ENCODE results near the gene ARFIP1.
"Not testable (repeated sequence)": the region's sequence is repeated elsewhere in the genome, so short reads cannot be mapped to it uniquely, and the experiment has no call there.

ARFIP1 gene

DNA sequence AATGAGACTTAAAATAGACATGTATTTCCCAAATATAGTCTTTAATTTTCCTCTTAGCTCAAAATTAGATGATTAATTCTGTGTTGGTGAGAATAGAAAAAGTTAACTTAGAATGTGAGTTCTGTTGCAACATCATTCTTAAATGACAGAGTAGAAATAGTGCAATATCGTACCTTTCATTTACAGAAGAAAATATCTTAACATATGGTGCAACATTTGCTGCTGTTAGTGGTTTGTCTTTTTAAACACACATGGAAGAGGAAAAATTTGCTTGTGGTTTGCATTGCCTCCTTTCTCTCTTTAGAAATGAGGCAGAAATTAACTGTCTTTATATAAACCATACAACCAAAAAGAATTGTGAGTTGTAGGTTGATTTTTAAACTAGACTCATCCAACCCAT lies 117.1 kb downstream of the ARFIP1 start:
- DNase-seq (ENCODE audit: low read depth in 2 of 2) = peak; percentile 34 to 45

DNA sequence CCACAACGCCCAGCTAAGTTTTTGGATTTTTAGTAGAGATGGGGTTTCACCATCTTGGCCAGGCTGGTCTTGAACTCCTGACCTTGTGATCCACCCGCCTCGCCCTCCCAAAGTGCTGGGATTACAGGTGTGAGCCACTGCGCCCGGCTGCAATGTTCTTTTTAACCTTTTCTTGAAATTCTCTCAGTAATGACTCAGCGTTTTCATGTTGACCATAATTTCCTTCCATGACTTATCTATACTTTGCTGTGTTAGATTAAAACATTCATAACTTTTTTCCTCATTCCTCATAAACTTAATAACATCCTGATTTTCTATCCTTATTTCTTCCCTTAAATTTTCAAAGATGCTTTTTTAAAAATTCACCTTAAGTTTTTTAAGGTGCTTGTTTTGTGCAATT lies 118.4 kb downstream of the ARFIP1 start:
- not testable (repeated sequence) for DNase-seq (ENCODE audit: low read depth in 2 of 2)

DNA sequence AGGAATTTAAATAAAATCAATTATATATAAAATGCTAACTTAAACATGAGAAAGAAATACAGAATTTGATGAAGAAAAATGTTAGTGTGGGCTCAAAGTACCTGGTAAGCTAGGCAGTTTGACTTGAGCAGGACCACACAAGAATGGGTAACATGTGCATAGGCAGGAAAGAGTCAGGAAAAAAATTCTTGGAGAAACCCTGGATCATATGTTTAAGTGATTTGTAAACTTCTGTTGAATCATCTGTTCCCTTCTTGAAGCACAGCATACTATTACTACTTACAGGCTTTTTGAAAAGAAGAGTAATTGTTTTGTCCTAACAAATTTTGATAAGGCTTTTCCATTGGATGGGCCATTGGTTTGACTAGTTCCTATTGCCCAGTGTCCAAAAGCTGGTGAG lies 118.9 kb downstream of the ARFIP1 start:
- DNase-seq (ENCODE audit: low read depth in 2 of 2) = no peak

DNA sequence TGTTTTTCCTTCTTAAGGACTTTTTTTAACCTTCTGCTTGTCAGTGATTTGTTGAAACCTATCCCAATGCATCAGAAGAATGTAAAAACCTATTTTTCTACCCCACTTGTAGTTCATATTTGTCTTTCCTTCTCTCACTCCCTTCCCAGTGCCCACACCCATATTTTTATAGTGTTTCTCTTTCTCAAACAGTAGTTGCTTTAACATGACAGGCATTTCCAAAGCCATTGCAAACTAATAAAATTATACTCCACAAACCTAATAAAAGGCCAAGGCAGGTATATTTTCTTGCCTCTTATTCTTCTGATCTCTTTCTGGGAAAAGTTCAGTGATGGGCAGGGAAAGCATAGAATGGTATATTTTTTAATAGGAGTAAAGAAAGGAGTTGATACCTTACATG lies 120.6 kb downstream of the ARFIP1 start:
- DNase-seq (ENCODE audit: low read depth in 2 of 2) = no peak

DNA sequence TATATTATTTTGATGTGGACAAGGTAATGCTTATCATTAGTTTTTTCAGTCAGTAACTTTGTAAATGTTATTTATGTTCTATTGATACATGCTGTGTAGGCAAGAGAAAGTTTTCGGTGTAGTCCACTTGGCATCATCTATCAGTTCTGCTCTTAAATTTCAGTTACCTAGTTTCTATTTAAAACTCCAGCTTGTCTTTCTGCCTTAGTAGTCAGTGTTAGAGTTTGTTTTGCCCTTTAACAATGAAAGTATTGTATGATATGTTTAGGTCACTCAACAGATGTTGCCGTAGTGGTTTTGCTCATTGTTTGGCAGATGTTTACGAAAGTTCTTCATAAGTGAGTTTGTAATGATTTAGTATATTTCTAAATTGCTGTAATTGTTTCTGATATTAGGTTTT lies 121.5 kb downstream of the ARFIP1 start:
- no peak for DNase-seq (ENCODE audit: low read depth in 2 of 2)

DNA sequence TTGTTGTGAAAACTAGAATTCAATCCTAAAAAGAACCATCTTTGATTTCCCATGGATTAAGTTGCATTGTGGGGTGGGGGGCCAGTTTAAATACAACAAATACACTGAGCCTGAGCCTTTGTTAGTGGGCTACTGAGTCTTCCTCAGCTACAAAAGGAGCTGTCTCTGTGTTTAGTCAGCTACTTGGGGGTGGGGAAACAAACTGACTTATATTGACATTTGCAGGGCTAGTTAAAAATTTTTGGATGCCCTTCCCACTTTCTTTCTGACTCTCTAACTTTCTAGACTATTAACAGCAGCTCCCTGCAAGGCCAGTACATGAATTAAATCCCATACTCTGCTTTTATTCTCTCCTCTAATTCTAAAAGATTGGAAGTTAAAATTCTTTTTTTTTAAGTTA lies 123.9 kb downstream of the ARFIP1 start:
- DNase-seq (ENCODE audit: low read depth in 2 of 2) = no peak

DNA sequence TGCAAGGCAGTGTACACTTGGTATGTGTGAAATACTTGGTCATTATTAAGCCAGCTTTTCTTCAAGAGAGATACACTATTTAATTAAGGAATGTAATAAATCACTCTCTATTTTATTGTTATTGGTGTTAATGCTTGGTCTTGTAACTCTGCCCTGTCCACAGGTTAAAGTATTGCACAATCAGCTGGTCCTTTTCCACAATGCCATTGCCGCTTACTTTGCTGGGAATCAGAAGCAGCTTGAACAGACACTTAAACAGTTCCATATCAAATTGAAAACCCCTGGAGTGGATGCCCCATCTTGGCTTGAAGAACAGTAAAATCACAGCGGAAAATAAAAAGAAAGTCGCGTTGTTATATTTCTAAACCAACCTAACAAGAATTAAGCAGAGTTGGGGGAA lies 130.1 kb downstream of the ARFIP1 start:
- DNase-seq (ENCODE audit: low read depth in 2 of 2) = no peak

DNA sequence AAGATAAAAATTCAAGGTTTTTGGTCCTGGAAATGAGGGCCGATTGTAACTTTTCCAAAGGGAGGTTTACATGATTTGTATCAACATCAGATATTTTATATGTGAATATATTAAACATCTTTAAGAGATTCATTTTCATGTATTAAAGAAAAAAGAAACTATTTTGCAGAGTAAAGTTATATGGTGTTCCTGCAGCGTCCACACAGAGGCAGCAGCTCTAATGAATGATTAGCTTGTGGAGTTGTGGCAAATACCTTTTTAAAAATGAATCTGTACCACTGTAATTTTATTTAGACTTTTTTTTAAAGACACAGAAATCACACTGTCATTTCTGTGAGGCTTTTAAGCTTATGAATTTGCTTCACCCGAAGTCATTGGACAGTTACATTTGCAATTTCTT lies 130.8 kb downstream of the ARFIP1 start:
- DNase-seq (ENCODE audit: low read depth in 2 of 2) = no peak

DNA sequence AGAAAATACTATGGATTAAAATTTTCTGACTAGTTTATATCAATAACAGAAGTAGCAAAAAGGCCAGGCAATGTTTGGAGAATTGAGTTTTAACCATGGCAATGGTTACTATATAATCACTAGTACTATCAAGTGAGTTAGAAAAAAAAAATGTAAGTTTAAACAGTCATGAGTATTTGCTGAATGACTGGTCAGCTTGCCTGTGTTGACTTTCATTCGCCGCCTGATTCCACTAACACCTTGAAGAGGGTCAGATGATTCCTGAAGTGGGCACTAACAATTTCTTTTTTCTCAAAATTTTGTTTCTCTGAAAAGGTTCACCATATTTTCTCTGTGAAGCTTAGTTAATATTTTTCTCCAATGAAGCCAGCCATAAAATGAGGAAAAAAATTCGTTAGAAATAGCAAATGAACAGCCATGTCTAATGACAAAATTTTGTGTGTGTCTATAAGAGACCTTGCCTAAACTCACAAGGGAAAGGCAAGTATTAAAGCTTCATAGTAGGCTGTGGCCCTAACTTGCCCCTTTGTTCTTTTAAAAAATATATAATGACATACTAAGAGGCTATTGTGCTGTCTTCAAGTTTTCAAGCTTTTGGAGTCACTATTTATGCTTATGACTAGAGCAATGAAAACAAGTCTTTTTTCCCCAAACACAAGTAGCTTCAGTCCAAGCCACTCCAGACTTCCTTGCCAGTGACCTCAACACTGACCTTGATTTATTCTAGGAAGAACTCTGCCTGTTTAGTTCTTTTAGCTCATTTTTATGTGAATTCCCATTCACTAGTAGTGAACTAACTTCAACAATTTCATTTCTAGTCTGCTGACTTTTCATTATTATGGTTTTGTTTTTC lies 138.0 kb downstream of the ARFIP1 start:
- no peak for DNase-seq (ENCODE audit: low read depth in 2 of 2)

DNA sequence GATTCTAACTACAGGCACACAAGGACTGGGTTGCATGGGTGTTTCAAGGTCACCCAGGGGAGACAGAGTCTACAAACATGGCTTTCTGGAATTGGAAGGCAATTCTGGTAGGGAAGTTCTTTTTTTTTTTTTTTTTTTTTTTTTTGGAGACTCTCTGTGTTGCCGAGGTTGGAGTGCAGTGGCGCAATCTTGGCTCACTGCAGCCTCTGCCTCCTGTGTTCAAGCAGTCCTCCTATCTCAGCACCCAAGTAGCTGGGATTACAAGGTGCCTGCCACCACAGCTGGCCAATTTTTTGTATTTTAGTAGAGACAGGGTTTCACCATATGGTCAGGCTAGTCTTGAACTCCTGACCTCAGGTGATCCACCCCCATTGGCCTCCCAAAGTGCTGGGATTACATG lies 140.1 kb downstream of the ARFIP1 start:
- no peak for DNase-seq (ENCODE audit: low read depth in 2 of 2)

DNA sequence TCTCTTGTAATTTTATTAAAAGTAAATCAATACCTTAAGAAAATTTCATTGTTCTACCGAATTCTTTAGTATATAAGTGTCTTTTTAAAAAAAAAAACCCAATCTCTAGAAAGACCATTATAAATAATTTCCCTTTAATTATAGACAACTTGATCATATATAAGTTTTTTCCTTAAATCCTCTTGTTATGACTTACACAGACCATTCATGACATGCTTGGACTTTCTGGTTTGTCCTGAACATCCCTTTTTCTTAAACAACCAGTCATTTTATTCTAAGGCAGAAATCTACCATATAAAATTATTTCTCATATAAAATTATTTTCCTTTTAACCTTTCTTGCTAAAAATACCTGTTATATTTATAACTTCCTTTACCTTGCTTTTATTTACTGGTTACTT lies 141.0 kb downstream of the ARFIP1 start:
- DNase-seq (ENCODE audit: low read depth in 2 of 2) = no peak

DNA sequence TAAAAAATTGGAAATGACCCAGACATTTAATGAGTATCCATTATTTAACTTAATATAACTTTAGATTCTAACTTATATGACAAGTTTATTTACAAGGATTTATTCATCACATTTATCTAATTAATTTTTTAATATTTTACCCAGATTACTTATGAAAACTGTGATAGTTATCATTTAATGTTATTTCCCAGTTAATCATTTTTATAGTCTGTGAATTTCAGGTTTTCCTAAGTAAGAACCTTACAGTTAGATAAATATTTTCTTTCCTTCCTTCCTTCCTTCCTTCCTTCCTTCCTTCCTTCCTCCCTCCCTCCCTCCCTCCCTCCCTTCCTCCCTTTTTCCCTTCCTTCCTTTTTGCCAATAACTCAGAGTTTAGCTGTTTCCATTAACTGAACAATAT lies 141.5 kb downstream of the ARFIP1 start:
- DNase-seq (ENCODE audit: low read depth in 2 of 2) = no peak

DNA sequence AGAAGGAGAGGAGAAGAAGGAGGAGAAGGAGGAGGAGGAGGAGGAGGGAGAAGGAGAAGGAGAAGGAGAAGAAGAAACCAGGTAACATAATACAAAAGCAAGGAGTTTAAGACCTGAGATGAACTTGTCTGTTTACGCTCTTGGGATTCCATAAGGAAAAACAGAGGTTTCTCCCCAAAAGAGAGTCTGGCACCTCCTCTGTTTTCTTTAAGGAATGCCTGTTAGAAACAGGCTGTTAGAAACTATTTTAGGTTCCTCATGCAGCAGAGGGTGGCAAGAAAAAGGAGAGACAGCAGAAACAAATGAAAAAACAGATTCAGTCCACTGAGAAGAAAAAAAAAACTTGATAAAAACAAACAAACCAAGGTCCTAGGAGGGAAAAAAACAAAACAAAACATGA lies 146.1 kb downstream of the ARFIP1 start:
- no peak for DNase-seq (ENCODE audit: low read depth in 2 of 2)

DNA sequence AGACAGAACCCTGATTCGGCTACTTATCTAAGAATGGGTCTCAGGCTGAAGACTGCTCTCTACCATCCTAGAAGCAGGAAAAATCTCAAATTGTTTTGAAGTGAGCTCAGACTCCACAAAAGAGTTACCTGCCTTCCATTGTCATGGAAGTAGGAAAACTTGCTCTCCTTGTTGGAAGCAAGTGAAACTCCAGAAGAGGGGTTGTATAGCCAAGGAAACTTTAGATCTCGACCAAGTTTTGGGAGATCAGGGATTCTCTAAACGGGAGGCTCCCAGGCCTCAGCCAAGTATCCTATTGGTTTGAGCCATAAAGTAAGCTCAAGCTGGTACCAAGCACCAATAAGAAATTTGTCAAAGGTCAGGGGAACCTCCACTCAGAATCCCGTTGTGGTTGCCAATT lies 147.2 kb downstream of the ARFIP1 start:
- DNase-seq (ENCODE audit: low read depth in 2 of 2) = no peak

DNA sequence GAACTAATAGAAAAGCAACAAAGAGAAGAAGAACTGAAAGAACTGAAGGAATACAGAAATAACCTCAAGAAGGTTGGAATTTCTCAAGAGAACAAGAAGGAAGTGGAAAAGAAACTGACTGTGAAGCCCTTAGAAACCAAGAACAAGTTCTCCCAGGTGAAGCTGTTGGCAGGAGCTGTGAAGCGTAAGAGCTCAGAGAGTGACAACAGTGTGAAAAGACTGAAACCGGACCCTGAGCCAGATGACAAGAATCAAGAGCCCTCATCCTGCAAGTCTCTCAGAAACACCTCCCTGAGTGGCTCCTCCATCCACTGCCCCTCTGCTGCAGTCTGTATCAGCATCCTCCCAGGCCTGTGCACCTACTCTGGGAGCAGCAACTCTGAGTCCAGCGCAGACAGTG lies 148.0 kb downstream of the ARFIP1 start:
- no peak for DNase-seq (ENCODE audit: low read depth in 2 of 2)

DNA sequence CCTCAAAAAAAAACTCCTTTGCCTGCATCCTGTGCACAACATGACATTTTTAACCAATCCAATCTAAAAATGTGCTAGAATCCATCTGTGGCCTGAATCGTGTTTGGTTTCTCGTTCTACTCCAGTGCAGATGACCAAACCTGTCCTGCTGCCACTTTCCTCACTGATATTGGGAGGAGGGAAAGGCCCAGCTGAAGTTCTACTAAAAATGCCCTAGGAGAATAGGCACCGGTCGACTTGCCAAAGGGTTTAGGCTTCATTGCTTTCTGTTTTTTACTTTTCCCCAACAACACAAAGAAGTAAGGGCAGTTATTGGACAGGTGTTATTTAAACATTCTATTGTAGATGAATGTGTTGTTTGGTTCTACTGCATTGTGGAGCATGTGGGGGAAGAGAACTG lies 148.5 kb downstream of the ARFIP1 start:
- DNase-seq (ENCODE audit: low read depth in 2 of 2) = no peak

DNA sequence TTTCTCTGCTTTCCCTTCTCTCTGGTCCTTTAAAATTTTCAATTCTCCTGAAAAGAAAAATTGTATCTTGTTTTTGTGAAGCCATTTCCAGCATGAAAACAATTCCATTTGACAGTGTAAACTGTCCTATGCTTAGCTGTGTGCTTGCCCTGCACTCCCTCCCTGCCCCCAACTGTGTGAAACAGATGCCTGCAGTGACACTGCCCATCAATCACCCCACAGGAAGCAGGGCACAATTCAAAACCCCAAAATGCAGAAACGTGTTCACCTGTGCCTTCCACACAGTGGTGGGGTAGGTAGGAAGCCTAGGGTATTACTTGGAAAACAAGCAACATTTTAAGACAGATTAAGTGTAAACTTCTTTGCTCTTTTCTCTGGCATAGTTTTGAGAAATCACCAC lies 150.1 kb downstream of the ARFIP1 start:
- no peak for DNase-seq (ENCODE audit: low read depth in 2 of 2)

DNA sequence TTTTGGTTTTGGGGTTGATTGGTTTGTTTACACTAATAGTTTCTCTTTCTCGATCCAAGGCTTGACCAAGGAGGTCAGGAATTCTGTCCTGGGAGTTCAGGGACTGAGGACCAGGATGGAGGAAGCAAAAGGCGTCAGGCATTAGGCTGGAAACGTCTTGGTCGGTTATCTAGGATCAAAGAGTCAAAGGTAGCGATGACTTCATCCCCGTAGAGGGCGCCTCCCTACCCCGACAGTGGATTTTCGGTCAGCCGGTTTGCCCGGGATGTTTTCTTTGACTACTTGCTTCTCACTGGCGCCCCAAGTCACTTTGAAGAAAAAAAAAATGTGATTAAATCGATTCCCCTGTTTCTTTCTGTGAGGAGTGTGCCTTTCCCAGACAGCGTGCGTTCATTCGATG lies 155.4 kb downstream of the ARFIP1 start:
- DNase-seq (ENCODE audit: low read depth in 2 of 2) = no peak

DNA sequence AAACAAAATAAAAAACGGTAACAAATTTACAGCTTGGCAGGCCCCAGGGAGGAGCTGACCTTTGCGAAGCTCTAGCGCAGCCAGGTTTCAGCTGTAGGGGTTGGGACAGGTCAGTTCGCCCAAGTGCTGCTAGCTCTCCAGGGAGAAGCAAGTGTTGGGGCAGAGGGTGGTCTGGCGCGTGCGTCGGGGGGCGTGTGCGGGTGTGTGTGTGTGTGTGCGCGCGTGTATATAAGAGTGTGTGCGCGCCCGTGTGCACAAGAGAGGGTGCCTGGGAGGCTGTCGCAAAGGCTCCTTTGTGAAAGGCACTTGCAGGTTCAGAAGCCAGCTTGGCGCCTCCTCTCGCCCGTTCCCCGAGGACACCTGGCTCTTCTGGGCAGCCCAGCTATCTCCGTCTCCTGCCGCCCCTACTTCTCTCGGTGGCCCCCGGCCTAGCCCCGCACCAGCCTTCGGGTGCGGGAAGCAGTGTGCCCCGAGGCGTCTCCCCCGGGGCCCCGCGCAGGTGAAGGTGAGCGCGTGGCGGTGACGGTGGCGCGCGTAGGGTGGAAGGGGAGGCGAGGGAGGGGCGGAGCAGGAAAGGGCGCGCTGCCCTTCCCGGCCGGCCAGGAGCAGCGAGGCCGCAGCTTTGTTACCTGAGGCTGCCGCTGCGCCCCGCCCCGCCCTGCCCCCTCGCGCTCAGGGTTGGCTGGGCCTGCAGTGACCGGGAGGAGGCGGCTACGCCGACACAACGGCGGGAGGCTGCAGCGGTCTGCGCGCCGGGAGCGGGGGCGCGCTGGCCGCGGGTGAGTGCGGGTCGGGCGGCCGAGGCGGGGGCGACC lies 156.1 kb downstream of the ARFIP1 start, which contains the start of gene FHDC1:
Gene FHDC1, plus strand, starts transcription at position 693 of the 815 bp plus-strand sequence. CDS start 6,735 bp downstream, outside the sequence.
- no peak for DNase-seq (ENCODE audit: low read depth in 2 of 2)

DNA sequence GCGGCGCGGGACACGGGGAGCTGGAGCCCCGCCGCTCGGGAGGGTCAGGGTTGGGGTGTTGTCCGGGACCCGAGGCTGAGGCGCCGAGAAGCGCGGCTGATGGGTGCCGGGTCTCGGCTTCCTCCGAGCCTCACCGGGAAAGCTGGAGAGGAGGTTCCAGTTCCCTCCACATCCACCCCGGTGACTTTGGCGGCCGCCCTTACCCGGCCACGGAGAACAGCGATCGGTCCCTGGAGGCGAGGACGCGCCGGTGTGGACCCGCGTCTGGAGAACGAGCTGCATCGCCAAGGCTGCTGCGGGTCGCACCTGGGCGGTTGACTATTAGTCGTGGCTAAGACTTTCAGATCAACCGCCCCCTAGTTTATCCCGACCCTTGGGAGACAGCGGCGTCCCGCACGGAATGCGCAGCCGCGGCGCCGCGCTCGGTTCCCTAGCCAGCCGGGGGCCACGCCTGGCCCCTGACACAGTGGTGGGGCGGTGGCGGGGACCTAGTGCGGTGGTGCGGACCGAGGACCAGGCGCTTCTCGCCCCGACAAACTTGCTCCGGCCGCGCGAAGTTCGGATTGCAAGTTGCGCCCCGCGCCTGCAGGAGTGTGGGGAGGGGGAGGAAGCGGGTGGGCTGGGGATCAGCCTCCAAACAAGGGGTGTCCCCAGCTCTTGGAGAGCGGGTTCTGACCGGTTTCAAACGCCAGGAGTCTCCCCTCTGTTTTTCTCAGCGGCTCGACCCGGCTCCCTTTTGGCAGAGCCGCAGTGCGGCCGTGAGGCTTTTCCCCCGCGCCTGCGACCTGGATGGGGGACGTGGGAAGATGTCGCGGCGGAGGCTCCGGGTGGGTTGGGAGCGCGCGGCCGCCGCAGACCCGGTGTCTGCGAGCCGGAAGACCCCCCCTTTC lies 156.9 kb downstream of the ARFIP1 start:
- DNase-seq (ENCODE audit: low read depth in 2 of 2) = no peak

DNA sequence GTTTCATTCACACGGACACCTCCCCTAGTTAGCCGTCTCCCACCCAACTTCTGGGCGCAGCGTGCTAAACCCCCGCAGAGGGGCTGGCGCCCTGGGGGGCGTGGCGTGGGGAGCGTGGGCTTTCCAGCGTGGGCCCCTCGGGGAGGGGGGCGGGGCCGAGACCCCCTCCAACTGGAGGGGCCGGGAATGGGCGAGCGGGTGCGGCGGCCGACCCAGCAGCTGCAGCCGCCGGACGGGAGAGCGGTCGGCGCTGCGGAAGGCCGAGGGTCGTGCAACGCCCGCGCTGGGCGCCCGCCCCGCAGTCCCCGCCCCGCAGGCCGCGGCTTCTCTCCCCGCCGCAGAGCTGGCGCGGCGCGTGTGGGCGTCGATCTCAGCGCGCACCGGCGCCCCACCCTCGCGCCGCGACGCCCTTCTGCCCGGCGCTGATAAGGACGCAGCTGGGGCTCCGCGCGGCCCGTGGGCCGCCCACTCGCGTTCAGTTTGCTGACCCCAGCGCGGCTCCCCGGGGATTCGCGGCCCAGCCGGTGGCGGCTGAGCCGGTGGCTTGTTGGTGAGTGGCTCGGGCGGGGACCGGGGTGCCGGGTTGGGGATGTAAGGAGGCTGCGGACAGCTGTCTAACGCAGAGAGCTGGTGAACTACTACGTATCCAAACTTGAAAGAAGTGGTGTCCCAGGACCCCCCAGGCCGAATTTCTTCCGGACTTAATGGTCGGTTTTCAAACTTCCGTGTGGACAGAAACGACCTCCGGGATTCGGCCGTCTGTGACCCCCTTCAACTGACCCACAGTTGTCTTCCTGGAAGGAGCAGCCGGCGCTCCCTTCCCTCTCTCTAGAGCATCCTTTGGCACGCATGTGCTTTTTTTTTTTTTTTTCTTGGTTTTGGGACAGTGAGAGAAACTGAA lies 157.8 kb downstream of the ARFIP1 start:
- no peak for DNase-seq (ENCODE audit: low read depth in 2 of 2)

All from fibroblast of skin of left quadriceps (primary cell).